Activated naive CD4-positive, alpha-beta T cell treated with anti-CD3 and anti-CD28 coated beads, Interleukin-2, amount 10 ng/mL, durations not matched to agents 7 days and 5 days (primary cell): ENCODE measurements around the gene ANKRD29.
"Not testable (repeated sequence)": the region's sequence is repeated elsewhere in the genome, so short reads cannot be mapped to it uniquely, and the experiment has no call there.

Source experiments
- CTCF ChIA-PET: fragments of 350-600 bp; sonication (Branson Sonifier 250); formaldehyde crosslinking; loops from one replicate; lab custom pipeline; 2021; ENCODE audit warnings: antibody characterized with exemption; lab: Charles Lee
- DNase-seq: peaks from one replicate; pipeline ENCODE4 v3.0.0-alpha.2; 2020
- H3K27ac Mint-ChIP-seq: one replicate; pipeline ENCODE4 v1.8.0; 2021; ENCODE audit warnings: mild to moderate bottlenecking, moderate library complexity, mixed read lengths
- H3K27me3 Mint-ChIP-seq: one replicate; pipeline ENCODE4 v1.8.0; 2021; ENCODE audit warnings: mild to moderate bottlenecking, mixed read lengths
- H3K36me3 Mint-ChIP-seq: one replicate; pipeline ENCODE4 v1.8.0; 2021; ENCODE audit warnings: mixed read lengths
- H3K4me1 Mint-ChIP-seq: one replicate; pipeline ENCODE4 v1.8.0; 2021; ENCODE audit warnings: mixed read lengths
- H3K4me3 Mint-ChIP-seq: one replicate; pipeline ENCODE4 v1.8.0; 2021; ENCODE audit warnings: mild to moderate bottlenecking, moderate library complexity, mixed read lengths
- H3K9me3 Mint-ChIP-seq: one replicate; pipeline ENCODE4 v1.8.0; 2021; ENCODE audit warnings: mixed read lengths

The ANKRD29 gene

DNA sequence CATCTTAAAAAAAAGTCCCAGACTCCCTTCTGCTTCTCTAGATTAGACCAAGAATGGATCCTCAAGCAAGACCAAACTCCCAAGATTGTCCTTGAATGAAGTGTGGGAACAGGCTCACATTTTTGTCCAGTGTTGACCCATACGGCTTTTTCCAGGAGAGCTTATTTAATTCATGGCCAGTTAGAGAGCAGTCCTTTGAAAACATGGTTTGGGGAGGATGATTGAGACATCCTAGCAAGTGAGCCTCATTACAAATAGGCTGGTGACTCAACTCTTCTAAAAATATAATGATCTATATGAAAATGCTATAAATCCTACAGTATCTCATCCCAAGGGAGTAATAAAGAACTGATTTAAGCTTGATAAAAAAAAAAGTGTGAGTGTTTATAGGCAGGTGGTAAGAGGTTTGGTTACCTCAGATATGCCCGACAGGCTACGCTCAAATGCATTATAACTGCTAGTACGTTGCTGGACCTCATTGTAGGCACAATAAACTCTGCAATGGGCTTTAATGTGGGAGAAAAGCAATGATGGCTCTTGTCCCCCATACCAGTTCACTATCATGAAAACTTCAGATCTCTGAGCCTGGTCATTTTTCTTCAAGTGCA is 17.0 kb downstream of the ANKRD29 start:
- DNase-seq = no peak
- Mint-ChIP-seq H3K27ac (no peak overlapping the region), H3K4me3 (no peak overlapping the region), H3K9me3 (peaks cover 8% of the 10 kb centered on the region), H3K27me3 (peaks cover 34% of the 10 kb centered on the region), H3K36me3 (no peaks in the 10 kb centered on the region), H3K4me1 (no peaks in the 10 kb centered on the region)
- CTCF ChIA-PET = interaction anchor here (1.0 kb wide), 1 partner anchor 31 kb away, joined by 3 read pairs; no protein-coding TSS in a partner anchor

DNA sequence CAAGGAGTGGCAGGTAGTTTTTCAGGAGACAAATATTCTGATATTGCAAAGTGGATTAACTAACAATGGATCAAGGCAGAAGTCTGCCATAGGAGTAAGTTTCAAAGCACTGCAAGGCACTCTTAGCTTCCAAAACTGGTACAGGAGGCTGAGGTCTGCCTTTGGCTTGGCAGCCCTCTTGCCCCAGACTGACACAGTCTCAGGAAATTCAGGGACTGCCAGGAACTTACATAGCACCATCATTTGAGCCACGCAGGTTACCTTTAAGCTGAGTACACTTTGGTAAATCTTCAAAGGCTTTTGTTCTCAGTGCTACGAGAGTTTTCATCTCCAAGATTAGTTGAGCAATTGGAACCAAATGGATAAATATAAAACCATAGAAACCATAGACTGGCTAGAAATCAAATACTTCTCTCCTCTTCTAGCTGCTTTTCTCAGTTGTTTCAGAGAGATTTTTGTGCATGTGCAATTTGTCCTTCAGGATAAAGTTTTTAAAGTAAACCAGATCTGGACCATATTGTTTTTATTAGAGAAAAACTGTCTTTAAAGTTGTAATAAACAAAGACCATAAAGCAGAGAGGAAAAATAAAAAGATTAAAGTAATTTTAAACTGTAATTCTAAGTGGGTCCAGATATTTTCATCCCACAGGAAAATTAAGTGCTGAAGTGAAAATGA is 18.8 kb downstream of the ANKRD29 start:
- CTCF ChIA-PET = no interaction called here
- H3K4me1 Mint-ChIP-seq = no peaks in the 10 kb centered on the region
- no peaks in the 10 kb centered on the region for H3K36me3 Mint-ChIP-seq
- H3K4me3 Mint-ChIP-seq = no peak overlapping the region
- no peak overlapping the region for H3K27ac Mint-ChIP-seq
- H3K9me3 Mint-ChIP-seq = peaks cover 8% of the 10 kb centered on the region
- peaks cover 34% of the 10 kb centered on the region for H3K27me3 Mint-ChIP-seq
- no peak for DNase-seq

DNA sequence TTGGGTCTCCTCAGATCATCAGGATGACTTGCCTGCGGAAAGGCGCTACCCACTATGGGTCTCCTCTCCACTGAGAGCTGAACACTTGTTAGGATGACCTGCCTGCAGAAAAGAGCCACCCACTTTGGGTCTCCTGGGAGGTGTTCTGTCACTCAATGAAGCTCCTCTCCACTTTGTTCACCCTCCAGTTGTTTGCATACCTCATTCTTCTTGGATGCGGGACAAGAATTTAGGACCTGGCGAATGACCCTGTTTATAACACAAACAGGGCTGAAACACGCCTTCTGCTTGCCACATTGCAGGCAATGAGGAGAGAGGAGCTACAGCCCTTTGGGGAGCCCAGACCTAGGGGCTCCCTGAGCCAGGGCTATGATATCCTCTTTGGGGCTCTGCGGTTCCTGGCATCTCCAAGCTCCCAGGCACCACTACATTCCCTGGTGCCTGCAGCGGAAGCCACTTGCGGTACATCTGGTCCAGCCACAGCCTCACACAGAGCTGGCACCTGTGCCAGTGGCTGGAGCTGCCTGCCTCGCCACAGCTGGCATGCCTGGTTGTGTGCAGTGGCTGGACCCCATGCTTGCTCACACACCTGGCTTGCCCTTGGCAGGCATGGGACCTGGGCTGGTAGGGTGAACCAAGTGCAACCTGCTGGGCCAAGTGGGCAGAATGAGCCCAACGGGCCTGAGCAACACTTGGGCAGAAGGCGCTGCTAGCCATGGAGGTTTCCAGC is 20.6 kb downstream of the ANKRD29 start:
- Mint-ChIP-seq H3K36me3 (no peaks in the 10 kb centered on the region), H3K27ac (no peak overlapping the region), H3K4me3 (no peak overlapping the region), H3K27me3 (peaks cover 28% of the 10 kb centered on the region), H3K9me3 (peaks cover 8% of the 10 kb centered on the region), H3K4me1 (no peaks in the 10 kb centered on the region)
- CTCF ChIA-PET = no interaction called here
- DNase-seq = no peak

DNA sequence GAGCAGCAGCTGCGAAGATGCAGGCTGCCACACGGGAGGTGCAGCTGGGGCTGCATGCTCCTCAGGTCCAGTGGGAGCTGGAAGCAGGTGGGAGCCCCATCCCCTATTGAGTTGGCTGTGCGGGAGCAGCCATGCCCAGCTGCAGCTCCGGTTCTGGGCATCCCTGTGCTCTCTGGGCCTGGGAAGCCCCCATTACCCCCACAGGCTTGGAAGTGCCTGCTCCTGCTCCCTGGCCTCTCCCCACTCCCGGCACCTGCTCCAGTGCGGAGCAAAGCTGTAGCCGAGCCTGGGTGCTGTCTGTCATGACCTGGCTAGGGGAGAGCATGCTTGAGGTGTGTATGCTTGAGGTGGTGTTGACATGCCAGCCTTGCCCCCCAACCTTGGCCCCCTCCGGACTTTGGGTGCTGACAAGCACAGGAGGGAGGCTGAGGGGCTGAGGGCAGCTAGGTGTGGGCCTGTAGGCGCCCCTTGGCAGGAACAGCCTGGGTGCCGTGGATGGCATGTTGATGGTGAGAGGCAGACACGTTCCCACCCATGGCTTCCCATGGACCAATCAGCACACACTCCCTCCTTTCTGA is 21.5 kb downstream of the ANKRD29 start:
- peaks cover 28% of the 10 kb centered on the region for H3K27me3 Mint-ChIP-seq
- DNase-seq = no peak
- CTCF ChIA-PET = interaction anchor here (1.0 kb wide), 1 partner anchor 478 kb away, joined by 3 read pairs; no protein-coding TSS in a partner anchor
- no peak overlapping the region for H3K4me3 Mint-ChIP-seq
- peaks cover 8% of the 10 kb centered on the region for H3K9me3 Mint-ChIP-seq
- H3K27ac Mint-ChIP-seq = no peak overlapping the region
- H3K36me3 Mint-ChIP-seq = no peaks in the 10 kb centered on the region
- no peaks in the 10 kb centered on the region for H3K4me1 Mint-ChIP-seq

DNA sequence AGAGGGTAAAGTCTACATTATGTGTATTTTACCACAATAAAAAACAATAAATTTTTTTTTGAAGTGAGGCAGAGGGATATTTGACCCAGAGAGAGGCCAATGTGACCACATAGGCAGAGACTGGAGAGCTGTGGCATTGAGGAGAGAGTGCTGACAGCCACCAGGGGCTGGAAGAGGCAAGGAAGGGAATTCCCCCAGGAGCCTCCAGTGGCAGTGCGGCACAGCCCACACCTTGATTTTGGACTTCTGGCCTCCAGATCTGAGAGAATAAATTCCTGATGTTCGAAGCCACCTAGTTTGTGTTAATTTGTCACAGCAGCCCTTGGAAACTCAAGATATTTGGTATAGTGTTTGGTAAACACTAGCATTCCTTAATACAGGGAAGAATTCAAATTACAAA is 22.7 kb downstream of the ANKRD29 start:
- no peak overlapping the region for H3K27ac Mint-ChIP-seq
- H3K4me3 Mint-ChIP-seq = no peak overlapping the region
- CTCF ChIA-PET = interaction anchor here (0.9 to 1.0 kb wide), 2 partner anchors 18 to 479 kb away, joined by 3 read pairs; no protein-coding TSS in a partner anchor
- DNase-seq = no peak
- peaks cover 8% of the 10 kb centered on the region for H3K9me3 Mint-ChIP-seq
- peaks cover 27% of the 10 kb centered on the region for H3K27me3 Mint-ChIP-seq
- peaks cover 7% of the 10 kb centered on the region for H3K4me1 Mint-ChIP-seq
- no peaks in the 10 kb centered on the region for H3K36me3 Mint-ChIP-seq

DNA sequence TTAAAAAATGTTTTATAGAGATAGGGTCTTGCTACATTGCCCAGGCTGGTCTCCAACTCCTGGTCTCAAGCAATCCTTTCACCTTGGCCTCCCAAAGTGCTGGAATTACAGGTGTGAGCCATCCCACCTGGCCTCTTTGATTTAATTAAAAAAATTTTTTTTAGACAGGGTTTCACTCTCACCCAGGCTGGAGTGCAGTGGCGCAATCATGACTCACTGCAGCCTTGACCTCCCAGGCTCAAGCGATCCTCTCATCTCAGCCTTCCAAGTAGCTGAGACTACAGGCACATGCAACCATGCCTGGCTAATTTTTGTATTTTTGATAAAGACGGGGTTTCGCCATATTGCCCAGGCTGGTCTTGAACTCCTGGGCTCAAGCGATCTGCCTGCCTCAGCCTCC is 26.3 kb downstream of the ANKRD29 start:
- DNase-seq, H3K36me3 Mint-ChIP-seq, H3K4me3 Mint-ChIP-seq, H3K27ac Mint-ChIP-seq, CTCF ChIA-PET, H3K9me3 Mint-ChIP-seq: not testable (repeated sequence)
- Mint-ChIP-seq H3K27me3 (peaks cover 28% of the 10 kb centered on the region), H3K4me1 (peaks cover 14% of the 10 kb centered on the region)

DNA sequence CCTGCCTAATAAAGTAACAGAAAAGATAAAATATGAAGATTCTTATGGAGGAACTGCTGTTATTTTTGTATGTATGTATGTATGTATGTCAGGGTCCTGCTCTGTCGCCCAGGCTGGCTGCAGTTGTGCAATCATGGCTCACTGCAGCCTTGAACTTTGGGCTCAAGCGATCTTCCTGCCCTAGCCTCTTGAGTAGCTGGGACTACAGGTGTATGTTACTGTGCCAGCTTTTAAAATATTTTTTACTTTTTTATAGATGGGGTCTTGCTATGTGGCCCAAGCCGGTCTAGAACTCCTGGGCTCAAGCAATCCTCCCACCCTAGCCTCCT is 26.7 kb downstream of the ANKRD29 start:
- no peak for DNase-seq
- H3K36me3 Mint-ChIP-seq = no peaks in the 10 kb centered on the region
- H3K27ac Mint-ChIP-seq = no peak overlapping the region

DNA sequence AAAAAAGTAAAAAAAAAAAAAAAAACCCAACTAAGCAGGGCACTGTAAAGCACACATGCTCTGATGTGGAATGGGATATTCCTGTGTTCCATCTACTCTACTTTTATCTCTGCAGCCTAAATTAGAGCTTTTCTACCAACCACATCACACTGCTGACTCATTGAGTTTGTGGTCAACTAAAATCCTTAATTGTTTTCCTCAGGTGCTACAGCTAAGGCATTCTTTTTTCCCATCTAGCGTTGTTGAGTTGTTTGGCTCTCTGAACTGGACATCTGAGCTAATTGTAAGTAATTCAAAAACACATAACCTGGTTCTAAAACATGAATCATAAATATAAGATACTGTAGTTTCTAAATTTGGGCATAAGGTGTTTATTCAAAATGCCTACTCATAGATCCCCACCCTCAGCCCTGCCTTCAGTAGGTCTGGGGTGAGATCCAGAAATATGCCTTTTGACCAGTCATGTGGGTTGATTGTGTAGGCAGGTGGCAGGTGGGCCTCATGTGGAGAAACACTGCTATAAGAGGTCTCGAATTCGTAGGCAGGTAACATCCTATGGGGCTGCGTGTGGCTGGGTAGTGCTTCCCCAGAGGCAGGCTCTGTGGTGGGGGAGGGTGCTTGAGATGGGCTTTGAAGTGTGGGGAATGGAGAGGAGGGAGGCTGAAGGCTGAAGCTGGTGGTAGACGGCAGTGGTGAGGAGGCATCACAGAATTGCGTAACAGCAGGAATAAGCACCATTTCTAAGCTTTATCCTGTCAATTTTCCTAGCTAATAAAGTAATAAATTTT is 27.2 kb downstream of the ANKRD29 start:
- Mint-ChIP-seq H3K4me3 (no peak overlapping the region), H3K9me3 (no peaks in the 10 kb centered on the region), H3K4me1 (peaks cover 14% of the 10 kb centered on the region), H3K36me3 (no peaks in the 10 kb centered on the region), H3K27ac (no peak overlapping the region), H3K27me3 (peaks cover 34% of the 10 kb centered on the region)
- no peak for DNase-seq
- CTCF ChIA-PET = interaction anchor here (0.9 to 1.8 kb wide), 3 partner anchors 12 to 68 kb away, joined by 3 to 6 read pairs (median 6); no protein-coding TSS in a partner anchor

More for the DNA sequence above, 26.7 kb downstream of the ANKRD29 start:
- Mint-ChIP-seq H3K27me3 (peaks cover 31% of the 10 kb centered on the region), H3K4me3 (no peak overlapping the region), H3K9me3 (no peaks in the 10 kb centered on the region), H3K4me1 (peaks cover 14% of the 10 kb centered on the region)
- CTCF ChIA-PET = interaction anchor here (0.9 kb wide), 1 partner anchor 67 kb away, joined by 6 read pairs; no protein-coding TSS in a partner anchor

DNA sequence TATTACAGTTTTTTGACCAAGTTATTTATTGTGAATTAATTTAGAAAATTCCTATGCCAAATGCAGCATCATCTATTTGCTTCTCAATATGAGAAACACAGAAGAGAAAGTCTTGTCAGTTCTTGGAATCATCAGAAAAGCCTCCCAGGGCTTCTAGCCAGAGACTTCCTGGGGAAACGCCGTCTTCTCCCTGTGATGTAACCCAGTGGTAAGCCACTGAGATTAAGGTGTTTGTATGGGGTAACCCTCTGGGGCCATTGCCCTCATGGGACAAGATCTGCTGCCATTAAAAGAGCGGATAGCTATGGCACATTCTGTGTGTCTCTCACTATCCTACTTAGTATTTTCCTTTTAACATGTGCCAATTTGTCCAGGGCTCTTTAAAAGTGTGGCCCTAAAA is 28.0 kb downstream of the ANKRD29 start:
- H3K27ac Mint-ChIP-seq = no peak overlapping the region
- CTCF ChIA-PET = interaction anchor here (1.0 to 1.8 kb wide), 2 partner anchors 11 to 13 kb away, joined by 3 to 6 read pairs; no protein-coding TSS in a partner anchor

DNA sequence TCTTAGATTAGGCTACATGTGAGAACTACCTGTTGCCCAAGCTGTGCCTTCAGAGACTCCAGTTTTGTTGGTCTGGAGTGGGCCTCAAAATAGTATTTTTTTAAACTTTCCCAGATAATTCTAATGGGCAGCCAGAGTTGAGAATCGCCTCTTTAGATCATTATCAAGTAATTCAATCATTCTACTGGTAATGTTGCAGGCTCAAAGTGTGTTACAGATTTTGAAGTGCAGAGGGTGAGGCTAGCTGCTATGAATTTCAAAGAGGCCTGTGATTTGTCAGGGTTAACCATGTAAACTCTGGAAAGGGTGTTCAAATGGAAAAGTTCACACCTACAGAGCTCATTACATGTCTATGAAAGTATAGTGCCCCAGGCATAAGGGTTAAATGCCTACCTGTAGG is 30.1 kb downstream of the ANKRD29 start:
- Mint-ChIP-seq H3K9me3 (no peaks in the 10 kb centered on the region), H3K4me1 (peaks cover 14% of the 10 kb centered on the region), H3K36me3 (no peaks in the 10 kb centered on the region), H3K27ac (no peak overlapping the region), H3K27me3 (peaks cover 30% of the 10 kb centered on the region), H3K4me3 (no peak overlapping the region)
- no peak for DNase-seq
- CTCF ChIA-PET = no interaction called here

More for the DNA sequence above, 28.0 kb downstream of the ANKRD29 start:
- peaks cover 28% of the 10 kb centered on the region for H3K27me3 Mint-ChIP-seq
- no peaks in the 10 kb centered on the region for H3K9me3 Mint-ChIP-seq
- DNase-seq = no peak
- H3K36me3 Mint-ChIP-seq = no peaks in the 10 kb centered on the region
- no peak overlapping the region for H3K4me3 Mint-ChIP-seq
- H3K4me1 Mint-ChIP-seq = peaks cover 14% of the 10 kb centered on the region

DNA sequence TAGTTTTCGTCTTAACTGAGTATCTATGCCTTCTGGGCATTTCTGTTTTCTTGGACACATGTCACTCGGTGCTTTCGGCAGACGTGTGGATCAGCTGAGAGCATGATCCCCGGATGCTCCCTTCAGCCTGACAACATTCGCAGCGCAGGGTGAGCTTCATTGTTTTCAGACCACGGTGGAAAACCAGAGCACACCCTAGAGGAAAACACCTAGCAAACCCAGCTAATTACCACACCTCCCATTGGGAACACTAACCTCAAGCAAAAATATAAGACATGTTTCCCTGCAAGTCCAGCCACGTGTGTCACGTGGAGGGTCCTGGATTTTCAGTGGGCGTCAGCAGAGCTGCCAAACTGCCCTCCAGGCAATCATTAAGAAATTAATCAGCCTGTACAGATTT is 31.0 kb downstream of the ANKRD29 start:
- no peaks in the 10 kb centered on the region for H3K9me3 Mint-ChIP-seq
- H3K4me3 Mint-ChIP-seq = no peak overlapping the region
- H3K27me3 Mint-ChIP-seq = peaks cover 30% of the 10 kb centered on the region
- CTCF ChIA-PET = no interaction called here
- peaks cover 15% of the 10 kb centered on the region for H3K4me1 Mint-ChIP-seq
- no peak for DNase-seq
- H3K36me3 Mint-ChIP-seq = no peaks in the 10 kb centered on the region
- H3K27ac Mint-ChIP-seq = no peak overlapping the region

DNA sequence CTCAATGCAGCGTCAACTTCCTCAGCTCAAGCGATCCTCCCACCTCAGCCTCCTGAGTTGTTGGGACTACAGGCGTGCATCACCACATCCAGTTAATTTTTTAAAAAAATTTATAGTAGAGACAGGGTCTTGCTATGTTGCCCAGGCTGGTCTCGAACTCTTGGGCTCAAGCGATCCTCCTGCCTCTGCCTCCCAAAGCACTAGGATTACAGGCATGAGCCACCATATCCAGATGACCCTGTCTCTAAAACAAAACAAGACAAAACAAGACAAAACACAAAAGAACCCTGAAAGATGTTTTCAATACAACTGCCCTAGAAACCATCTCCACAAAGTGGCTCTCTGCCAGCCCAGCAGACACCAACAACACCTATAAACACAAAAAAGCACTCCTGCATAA is 31.4 kb downstream of the ANKRD29 start:
- Mint-ChIP-seq H3K9me3 (no peaks in the 10 kb centered on the region), H3K4me1 (peaks cover 19% of the 10 kb centered on the region), H3K4me3 (no peak overlapping the region), H3K36me3 (no peaks in the 10 kb centered on the region), H3K27ac (no peak overlapping the region), H3K27me3 (peaks cover 30% of the 10 kb centered on the region)
- no peak for DNase-seq
- CTCF ChIA-PET = no interaction called here

DNA sequence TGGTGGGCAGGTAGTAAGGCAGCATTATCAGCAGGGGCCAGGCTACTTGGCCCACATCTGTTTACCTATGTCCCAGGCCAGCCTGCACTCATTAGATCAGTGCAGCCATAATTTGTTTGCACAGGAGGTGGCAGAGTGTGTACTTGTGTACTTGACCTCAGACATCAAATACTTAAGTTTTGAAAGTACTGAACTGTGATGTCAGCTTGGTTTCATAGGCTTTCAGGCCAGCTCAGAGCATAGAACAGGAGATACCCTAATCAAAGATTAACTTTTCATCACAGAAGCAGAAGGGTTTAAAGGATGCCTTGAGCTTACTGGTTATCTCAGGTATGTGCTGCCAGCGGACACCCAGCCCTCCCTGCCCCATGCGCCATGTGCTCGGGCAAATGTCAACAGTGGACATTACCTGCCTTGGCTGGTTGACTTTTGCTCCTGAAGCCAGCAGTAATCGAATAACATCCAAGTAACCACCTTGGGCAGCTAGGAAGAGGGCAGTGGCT is 33.2 kb downstream of the ANKRD29 start:
- H3K4me1 Mint-ChIP-seq = peaks cover 9% of the 10 kb centered on the region
- no peaks in the 10 kb centered on the region for H3K36me3 Mint-ChIP-seq
- CTCF ChIA-PET = interaction anchor here (0.6 to 1.6 kb wide), 7 partner anchors 8 to 547 kb away, joined by 3 to 5 read pairs (median 3); no protein-coding TSS in a partner anchor
- H3K9me3 Mint-ChIP-seq = no peaks in the 10 kb centered on the region
- H3K27me3 Mint-ChIP-seq = peaks cover 23% of the 10 kb centered on the region
- no peak overlapping the region for H3K4me3 Mint-ChIP-seq
- DNase-seq = no peak
- H3K27ac Mint-ChIP-seq = no peak overlapping the region
